ENCODE measurements around the gene PLD1.

PLD1 gene

DNA sequence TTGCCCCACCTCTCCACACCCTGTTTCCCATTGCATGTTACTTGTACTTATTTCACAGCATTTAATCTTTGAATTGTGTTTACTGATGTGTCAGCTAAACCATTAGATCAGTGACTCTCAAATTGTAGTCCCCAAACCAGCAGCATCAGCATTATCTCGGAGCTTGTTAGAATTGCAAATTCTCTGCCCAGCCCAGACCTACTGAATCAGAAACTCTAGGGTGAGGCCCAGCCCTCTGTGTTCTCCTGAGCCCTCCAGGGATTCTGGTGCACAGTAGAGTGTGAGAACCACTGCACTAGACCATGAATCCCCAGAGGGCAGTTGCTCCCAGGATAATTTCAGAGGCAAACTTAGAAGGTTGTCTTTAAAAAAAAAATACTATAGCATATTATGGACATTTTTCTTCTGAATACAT is 13.0 kb downstream of the PLD1 start:
- DNase-seq (ENCODE audit: low read depth): no peak

DNA sequence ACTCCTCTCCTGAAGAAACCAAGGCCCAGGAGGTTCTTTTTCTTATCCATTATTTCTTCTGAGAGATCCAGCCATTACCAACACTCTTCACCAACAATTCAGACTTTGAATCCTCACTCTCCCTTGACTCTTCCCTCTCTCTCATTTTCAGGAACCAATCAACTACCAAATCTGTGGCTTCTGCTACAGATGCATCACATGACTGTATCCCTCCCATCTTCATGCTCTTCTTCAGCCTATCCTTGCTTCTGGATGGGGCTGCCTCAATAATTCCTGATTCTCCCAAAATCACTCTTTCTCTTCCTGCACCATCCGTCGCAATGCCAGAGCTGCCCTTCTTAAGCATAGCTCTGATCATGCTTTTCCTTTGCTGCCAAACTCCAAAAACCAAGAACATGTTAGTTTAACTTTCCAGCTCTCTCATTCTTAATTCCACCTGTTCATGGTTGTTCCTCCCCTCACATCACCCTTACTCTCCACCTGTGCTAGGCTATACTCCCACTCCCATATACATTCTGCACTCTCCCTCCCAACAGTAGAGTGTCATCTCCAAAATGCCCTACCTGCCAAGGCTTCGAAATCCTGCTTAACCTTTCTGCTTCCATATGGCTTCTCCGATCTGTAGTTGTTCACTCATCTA is 13.5 kb downstream of the PLD1 start:
- DNase-seq (ENCODE audit: low read depth): no peak

DNA sequence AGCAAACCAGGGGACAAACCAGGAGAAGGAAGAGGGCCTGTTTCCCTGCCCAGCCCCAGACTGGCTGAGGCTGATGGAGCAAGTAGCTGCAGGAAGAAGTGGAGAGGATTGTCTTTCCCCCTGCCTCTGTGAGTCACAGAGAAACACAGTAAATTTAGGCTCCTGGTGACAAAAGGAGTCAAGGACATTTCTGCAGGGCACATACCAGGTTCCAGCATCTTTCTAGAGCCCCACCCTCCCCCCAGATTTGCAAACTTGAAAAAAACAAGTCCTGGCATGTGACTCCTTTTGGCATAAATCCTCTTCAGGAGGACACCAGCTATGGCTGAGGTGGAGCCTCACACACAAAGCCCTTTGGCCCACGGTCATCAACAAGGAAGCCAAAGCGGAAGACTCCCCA is 17.8 kb downstream of the PLD1 start:
- DNase-seq (ENCODE audit: low read depth): no peak

DNA sequence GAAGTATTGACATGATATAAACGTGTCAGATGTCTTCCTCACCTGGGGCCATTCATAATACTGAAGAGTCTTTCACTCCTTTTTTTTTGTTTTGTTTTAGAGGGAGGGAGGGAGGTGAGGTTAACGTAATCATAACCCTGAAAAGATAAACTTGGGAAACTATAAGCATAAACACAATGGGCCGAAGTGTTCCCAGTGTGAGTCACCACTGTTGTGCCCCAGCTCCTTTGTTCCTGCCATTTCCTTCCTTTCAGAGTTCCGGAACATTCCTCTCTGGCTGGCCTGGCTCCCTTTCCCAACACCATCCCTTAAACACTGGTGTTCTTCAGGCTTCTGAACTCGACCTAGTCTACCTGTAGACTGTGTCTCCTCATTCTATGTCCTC is 18.6 kb downstream of the PLD1 start:
- peak; percentile 70 for DNase-seq (ENCODE audit: low read depth)

DNA sequence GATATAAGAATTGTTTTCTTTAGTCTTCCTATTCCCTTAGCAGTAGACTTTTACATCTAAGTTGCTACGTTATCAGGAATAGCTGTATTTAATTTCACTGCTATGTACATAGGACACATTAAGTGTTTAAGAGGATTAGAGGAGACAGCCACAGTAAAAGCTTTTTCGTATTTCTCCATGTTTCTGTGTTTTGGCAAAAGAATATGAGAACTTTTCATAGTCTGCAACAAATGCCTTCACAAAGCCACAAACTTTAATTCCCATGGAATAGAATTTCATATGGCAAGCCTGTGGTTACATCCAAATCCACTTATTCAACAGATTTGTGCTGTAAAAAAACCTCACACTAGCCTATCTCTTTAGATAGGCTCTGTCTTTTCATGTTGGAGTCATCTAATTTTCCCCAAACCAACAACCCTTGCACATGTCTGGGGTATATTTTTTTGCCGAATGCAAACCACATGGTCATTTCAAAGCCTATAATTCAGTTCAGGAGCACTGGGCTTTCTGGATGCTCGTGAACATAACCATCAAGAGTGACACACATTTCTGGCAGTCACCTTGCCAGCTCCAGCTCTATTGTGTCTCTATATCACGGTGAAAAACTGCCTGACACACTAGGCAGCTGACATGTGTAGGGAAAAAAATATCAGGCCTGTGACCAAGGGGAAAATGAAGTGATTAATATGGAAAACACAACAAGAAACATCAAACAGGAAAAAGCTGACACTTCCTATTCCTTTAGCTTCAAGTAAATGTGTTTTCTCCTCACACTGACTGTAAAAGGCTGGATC is 19.2 kb downstream of the PLD1 start:
- DNase-seq (ENCODE audit: low read depth): peak; percentile 74

DNA sequence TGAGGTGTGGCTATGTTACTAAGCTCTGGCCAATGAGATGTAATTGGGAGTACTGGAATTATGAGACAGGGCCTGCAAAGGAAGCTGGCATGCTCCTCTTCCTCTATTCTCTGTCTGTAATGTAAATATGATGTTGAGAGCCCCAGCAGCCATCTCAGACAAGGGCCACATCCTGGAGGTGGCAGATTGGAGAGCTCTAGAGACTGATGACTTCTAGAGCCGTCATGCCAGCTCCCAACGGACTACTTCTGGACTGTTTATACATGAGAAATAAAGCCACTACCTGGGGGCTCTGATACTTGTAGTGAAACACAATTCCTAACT is 19.7 kb downstream of the PLD1 start:
- no peak for DNase-seq (ENCODE audit: low read depth)

DNA sequence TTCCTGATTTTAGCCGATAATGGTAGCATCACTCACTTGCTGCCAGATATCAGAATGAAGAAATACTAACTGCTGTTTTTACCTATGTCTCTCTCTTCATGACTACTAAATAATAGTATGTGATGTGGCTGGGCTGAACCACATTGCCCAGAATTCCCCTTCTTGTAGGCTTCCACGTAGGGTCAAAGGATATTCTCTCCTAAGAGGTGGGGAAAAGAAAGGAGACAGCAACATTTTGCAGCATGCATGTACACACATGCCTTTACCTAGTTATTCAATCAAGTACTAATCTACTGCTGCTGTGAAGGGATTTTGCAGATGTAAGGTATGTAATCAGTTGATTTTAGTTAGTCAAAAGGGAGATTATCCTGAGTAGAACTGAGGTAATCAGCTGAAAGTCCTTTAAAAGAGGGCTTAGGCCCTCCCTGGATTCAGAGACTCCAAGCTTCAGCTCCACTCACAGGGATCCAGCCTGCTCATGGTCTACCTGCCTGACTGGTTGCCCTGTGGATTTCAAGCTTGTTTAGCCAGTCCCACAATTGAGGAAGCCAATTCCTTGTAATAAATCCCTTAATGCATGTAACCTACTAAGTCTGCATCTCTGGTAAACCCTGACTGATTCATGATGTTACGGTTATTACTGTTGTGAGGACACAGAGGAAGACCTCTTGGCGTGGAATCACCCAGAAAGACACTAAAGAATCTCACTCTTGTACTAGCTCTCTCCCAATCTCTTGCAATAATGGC is 20.4 kb downstream of the PLD1 start:
- DNase-seq (ENCODE audit: low read depth): no peak

DNA sequence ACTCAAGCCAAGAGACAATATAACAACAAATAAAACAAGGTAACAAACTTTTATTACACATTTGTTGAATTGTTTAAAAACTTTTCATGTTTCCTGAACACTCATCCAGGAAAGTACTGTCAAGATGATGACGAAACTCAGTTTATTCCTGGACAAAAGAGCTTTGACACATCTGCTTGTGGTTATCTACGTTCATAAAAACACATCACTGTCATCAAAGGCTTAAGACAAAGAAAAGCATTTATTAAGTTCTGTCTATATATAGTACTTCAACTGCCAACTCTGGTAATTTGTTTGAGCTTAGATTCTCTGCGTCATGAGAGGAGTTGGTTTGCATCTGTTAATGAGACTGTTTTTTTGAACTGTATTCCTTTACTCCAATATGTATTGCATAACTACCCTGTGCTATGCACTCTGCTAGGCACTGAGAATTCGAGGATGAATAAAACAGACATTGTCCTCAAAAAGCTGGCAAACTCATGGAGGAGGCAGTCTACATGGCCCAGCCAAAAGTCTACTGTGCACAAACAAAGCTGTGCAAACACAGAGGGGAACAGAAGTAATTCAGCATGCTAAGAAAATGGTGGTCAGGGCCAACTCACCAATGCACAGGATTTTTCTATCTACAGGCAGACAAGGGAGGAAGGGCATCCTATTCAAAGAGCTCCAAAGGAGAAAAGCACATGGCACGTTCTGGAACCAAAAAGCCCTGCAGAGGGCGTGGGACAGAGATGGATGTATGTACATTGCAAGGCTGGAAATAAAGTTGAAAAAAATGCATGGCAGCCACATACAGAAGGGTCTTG is 21.5 kb downstream of the PLD1 start:
- peak; percentile 98 for DNase-seq (ENCODE audit: low read depth)

DNA sequence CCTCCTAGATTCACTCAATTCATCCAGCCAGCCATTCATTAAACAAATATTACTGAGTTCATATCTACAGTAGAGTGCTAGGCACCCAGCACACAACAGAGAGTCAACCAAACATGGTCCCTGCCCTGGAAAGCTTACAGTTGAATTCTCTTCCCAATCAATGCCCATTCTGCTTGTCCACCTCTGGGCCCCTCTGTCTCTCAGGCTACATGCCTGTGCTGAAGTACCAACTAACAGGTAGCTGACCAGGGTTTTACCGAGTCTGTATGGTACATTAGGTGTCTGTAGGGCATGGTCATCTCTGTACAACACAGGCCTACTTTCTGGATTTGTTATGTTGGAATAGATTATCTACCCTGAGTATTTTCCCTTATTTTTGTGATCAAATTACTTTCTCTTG is 23.3 kb downstream of the PLD1 start:
- DNase-seq (ENCODE audit: low read depth): no peak

DNA sequence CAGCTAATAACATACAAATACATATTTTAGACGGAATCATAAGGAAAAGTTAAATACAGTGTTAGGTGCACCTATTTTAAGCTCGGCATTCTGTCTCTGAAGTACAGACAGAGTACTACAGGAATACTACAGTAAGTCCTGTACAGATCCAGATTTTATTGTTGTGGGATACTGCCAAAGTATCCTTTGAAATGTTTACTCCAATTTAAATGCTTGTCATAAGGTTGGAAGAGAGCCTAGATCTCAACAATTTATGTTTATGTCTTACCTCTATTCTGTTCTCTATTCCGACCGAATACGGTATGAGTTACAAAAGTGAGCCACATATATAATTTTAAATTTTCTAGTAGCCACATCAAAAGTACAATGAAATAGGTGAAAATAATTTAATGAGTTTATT is 25.3 kb downstream of the PLD1 start:
- DNase-seq (ENCODE audit: low read depth): no peak

DNA sequence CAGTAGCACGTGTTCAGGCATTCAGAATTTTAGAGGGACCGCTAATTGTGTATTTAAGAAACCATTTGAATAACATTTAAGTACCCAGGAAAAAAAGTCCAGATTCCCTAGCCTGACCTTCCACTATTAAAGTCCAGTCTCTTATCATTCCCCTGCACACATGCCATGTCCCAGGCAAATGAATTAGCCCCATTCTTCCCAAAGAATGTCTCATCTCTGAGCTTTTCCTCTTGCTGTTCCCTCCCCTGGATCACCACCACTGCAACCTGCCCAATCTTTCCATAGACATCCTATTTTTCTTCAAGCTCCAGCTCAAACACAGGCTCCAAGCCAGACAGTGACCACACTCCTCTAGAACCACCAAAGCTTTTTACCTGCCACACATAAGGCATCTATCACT is 25.9 kb downstream of the PLD1 start:
- DNase-seq (ENCODE audit: low read depth): no peak

DNA sequence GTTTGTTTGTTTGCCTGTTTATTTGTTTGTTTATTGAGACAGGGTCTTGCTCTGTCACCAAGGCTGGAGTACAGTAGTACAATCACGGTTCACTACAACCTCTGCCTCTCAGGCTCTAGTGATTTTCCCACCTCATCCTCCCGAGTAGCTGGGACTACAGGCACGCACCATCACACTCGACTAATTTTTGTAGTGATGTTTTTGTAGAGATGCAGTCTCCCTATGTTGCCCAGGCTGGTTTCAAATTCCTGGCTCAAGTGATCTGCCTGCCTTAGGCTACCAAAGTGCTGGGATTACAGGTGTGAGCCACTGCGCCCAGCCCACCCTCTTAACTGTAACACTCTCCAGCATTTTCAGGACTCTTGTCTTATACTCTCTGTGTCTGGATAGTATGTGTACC is 26.7 kb downstream of the PLD1 start:
- DNase-seq (ENCODE audit: low read depth): no peak

DNA sequence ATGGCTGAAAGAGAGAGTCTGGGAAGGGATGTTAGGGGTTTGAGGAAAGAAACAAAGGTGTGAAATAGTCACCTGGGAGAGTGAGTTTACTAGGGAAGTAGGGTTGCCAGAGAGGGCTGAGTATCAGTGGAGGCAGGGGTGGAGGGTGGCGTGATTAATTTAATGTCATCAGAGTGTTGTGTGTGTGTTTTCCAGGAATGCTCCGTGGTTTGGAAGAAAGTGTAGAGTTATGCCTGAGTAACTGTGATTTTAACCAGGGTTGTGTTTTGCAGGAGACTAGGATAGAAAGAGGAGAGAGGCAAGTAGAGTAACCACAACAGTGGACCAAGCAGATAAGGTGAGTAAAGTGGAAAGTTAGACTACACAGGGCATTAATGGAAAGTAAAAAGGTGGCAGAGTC is 27.2 kb downstream of the PLD1 start:
- DNase-seq (ENCODE audit: low read depth): no peak

DNA sequence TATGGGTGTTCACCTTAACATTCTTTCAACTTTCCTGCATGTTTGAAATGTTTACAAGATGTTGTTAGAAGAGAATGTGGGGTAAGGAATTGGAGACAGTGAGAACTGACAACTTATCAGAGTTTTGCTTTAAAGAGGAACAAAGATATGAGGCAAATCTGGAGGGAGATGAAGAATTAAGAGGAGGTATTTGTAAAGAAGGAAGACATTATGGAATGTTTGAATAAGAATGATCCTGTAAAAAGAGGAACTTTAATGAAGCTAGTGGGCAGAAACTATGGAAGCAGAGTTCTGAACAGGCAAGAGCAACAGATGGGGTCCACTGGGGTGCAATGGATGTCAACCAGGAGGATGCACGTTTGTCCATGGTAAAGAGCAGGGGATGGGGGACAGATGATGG is 27.7 kb downstream of the PLD1 start:
- DNase-seq (ENCODE audit: low read depth): no peak

DNA sequence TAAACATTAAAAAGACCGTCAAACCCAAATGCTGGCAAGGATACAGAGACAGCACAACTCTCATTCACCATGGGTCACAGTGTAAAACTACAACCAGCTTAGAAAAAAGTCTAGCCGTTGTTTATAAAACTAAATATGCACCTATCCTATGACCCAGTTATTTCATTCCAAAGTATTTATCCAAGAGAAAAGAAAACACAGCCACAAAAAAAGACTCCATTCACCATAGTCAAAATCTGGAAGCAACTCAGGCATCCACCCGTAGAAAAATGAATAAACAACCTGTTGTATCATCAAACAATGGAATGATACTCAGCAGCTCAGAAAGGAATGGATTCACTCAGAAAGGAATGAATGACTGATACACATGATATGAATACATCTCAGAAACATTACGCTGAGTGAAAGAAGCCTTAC is 28.6 kb downstream of the PLD1 start:
- DNase-seq (ENCODE audit: low read depth): peak; percentile 82

DNA sequence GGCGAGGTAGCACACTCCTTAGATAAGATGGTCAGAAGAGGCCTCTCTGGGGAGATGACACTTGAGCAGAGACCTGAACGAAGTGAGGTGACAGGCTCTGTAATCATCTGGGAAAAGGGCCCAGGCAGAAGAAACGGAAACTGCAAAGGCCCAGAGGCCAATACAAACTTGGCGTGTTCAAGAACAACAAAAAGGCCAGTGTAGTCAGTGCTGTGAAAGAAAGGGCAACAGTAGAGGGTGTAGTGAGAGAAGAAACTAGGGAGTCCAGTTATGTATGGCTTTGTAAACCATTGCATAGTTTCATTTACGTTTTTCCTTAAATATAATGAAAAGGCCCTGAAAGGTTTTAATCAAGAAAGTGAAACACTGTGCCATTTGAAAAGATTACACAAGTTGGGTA is 31.8 kb downstream of the PLD1 start:
- DNase-seq (ENCODE audit: low read depth): no peak

DNA sequence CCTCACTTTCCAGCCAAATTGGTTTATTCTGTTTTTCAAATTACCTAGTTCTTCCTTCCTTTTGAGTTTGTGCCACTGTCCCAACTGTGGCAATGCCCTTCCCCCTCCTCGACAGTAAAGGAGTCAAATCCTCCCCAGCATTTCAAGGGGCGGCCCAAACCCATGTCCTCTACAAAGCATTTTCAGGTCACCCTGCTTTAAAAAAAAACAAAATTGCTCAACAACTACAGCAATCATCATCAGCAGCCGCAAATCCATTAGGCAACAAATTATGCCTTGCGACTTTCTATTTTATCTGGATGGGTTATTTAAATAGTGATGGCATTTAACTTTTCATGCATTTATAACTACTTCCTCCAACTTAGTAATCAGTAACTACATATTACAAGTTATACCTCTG is 32.7 kb downstream of the PLD1 start:
- no peak for DNase-seq (ENCODE audit: low read depth)

DNA sequence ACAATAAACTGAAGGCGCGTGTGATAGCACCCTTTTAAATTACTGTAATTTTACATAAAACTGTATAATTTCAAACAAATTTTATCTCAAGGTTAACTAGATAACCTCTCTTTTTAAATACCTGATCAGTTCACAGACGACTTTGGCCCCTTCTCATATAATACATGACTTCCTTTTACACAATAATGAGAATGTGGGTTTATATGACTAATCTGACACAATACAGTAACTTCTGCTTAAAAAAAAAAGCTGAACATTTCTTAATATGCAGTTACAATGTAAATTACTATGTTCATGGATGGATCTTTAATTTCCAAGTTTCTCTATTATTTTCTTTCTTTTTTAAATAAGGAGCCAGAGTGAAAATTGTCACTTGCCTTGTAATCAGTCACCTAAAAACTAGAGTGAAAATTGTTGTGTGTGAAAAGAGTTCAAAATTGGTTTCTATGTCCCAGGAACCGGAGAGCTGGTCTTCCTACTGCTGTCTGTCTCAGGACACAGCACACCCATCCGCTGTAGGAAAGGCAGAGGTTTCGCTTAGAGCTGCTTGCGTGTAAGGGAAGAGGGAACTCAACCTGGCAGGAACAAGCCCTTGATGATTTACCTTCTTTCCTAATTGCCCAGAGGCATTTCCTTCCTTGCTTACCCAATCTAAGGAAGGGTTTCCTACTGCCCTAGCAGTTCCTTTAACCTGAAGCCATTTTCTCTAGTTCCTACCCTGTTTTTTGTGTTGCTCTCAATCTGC is 33.3 kb downstream of the PLD1 start:
- no peak for DNase-seq (ENCODE audit: low read depth)

DNA sequence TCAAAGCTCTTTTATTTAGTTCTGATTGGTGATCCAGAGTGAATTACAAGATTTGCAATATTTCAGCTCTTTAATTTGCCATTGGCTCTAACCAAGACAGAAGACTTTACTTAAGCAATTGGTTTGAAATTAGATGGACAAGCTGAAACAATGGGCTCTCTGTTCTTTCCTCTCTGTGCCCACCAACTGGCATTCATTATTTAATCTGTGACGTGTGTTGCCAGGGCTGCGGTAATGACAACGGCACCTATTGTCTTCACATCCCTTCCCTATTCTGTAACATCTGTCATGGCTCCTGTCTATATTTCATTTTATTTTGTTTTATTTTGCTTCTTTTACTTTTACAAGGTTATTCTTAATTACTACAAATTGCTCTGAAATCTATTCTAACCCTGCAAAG is 33.9 kb downstream of the PLD1 start:
- no peak for DNase-seq (ENCODE audit: low read depth)

DNA sequence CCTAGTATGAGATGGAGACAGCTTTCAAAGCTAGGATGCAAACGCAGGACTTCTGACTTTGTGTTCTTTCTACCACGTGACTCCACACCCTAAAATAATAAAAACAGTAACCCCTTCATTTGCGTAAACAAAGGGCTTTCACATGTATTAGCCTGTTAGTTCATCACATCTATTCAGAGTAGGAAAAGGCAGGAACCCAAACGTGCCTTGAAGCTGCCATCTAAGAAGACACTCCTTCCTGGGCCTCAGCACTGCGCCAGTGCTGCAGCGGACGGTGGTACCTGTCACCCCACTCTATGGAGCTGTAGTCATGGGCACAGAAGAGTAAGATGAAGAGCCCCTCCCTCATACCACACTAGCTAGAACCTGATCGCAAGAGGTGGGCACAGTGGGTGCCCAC is 34.3 kb downstream of the PLD1 start:
- DNase-seq (ENCODE audit: low read depth): no peak

DNA sequence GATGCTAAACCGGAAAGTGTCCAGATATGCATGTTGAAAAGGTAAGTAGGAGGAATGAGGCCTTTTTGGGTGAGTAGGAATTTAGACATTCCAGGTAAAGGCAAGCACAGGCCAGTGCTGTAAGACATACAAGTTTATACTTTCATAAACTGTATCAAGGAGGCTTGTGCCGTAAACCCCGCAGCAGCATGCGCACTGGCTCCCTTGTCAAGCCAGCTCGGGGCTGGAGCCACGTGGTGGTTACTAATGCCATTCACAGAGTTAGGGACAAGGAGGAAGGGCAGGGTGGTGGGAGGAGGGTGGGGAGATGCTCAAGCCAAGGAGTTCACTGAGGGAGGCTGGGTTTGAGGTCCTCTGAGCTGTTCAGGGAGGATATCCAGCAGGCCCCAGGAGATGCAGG is 35.8 kb downstream of the PLD1 start:
- DNase-seq (ENCODE audit: low read depth): no peak

All from iris pigment epithelial cell (primary cell).